Measurements from ENCODE around the gene NUDT21.

- no peak for TF ChIP-seq CEBPB (IDR thresholded peaks at IDR 0.05)
- TF ChIP-seq MAX (IDR thresholded peaks at IDR 0.05), result no peak
- TF ChIP-seq RAD21 (IDR thresholded peaks at IDR 0.05; ENCODE audit: low read depth), result no peak
- TF ChIP-seq TAF1 (IDR thresholded peaks at IDR 0.05; ENCODE audit: low read depth), result no peak
- TF ChIP-seq REST (IDR thresholded peaks at IDR 0.05; ENCODE audit: low read depth), result no peak
- TF ChIP-seq TCF12 (IDR thresholded peaks at IDR 0.05; ENCODE audit: low read depth), result no peak
Observed at GRCh38 chr16:56421976-56422669, 29.0 kb downstream of the NUDT21 start.

All from Ishikawa (cell line).